K562 (cell line): Measurements from ENCODE around the gene ST7. TPM values are rescaled to one million over a fixed set of nuclear protein-coding genes. Genes with fewer than 3 reads are reported as not detected.

Experiments used
- ATAC-seq: fragments of 200-7000 bp; cut with Tn5 transposase; 3 replicates; pipeline ENCODE4 v1.9.1; 2020; ENCODE audit warnings: moderate library complexity
- BruUV-seq: library from RNA; stranded (reverse); fragments of 400-500 nt; replicated peaks from 2 replicates; lab custom pipeline; 2021; lab: Mats Ljungman, UMichigan
- CTCF ChIA-PET: fragments of 300-600 bp; formaldehyde crosslinking; extraction: SDS; loops from one replicate; lab custom pipeline; 2021; ENCODE audit warnings: low intra/inter-chr PET ratio; lab: Yijun Ruan, JAX
- POLR2A ChIA-PET: fragments of 300-600, 350-650 bp; sonication (Branson Sonifier 250); formaldehyde crosslinking; extraction: SDS; loops from one replicate; lab custom pipeline; 2021; ENCODE audit warnings: antibody characterized with exemption, inconsistent platforms; lab: Yijun Ruan, JAX
- DNase-seq, 4 experiments: peaks; one replicate each; pipeline versions ENCODE4 v3.0.0 to v3.0.0-alpha.2; 2011 to 2018; ENCODE audit warnings: low spot score in 3 of 4, mixed read lengths in 3 of 4; ENCODE audit errors: extremely low read depth in 1 of 4
- FAIRE-seq: peaks from 2 replicates; lab custom pipeline; 2011; peaks lifted over from hg19 to GRCh38; lab: Jason Lieb, UNC
- H2AFZ ChIP-seq: 2 replicates; pipeline ENCODE4 v1.6.0; 2011; ENCODE audit warnings: low read depth, low read length, control low read depth, inconsistent platforms
- H3K27ac ChIP-seq: fragments of 200-600 bp; 3 replicates; pipeline ENCODE4 v1.8.0; 2011; ENCODE audit warnings: low read depth, mild to moderate bottlenecking, control low read depth, inconsistent platforms, low read length, moderate library complexity, mixed read lengths; ENCODE audit errors: extremely low read depth
- H3K27me3 ChIP-seq, 2 experiments: fragments of 300-600 bp in 1 of 2; 2 replicates in 1 of 2; 3 replicates in 1 of 2; pipeline versions ENCODE4 v1.6.0 to v1.8.0; 2011; ENCODE audit warnings: inconsistent platforms in 2 of 2, low read length in 2 of 2, mild to moderate bottlenecking in 1 of 2, mixed read lengths in 1 of 2, moderate library complexity in 1 of 2; ENCODE audit not compliant: control insufficient read depth in 2 of 2, insufficient read depth in 2 of 2
- H3K36me3 ChIP-seq: fragments of 300-600 bp; 3 replicates; pipeline ENCODE4 v1.8.0; 2011; ENCODE audit warnings: mild to moderate bottlenecking, low read length, inconsistent platforms; ENCODE audit not compliant: control insufficient read depth, insufficient read depth
- H3K4me1 ChIP-seq, 2 experiments: fragments of 200-600 bp in 1 of 2; replicated peaks in 1 of 2; 2 replicates in 1 of 2; 3 replicates in 1 of 2; pipeline versions ENCODE4 v1.5.1 to v1.8.0; 2011; ENCODE audit warnings: inconsistent platforms in 2 of 2, low read length in 2 of 2, mild to moderate bottlenecking in 1 of 2, mixed read lengths in 1 of 2, moderate library complexity in 1 of 2; ENCODE audit not compliant: control insufficient read depth in 2 of 2, insufficient read depth in 2 of 2
- H3K4me2 ChIP-seq: 2 replicates; pipeline ENCODE4 v1.6.1; 2011; ENCODE audit warnings: low read length, control low read depth, inconsistent platforms, mixed read lengths; ENCODE audit not compliant: insufficient read depth
- H3K4me3 ChIP-seq: fragments of 200-600 bp; sonication (generic), shearing (Covaris generic); 2 replicates; pipeline ENCODE4 v1.5.1; 2016; ENCODE audit warnings: control low read depth, inconsistent platforms
- H3K79me2 ChIP-seq: fragments of 200-600 bp; 3 replicates; pipeline ENCODE4 v1.8.0; 2011; ENCODE audit warnings: low read length, inconsistent platforms; ENCODE audit not compliant: control insufficient read depth, insufficient read depth
- H3K9ac ChIP-seq, 2 experiments: 2 replicates each; pipeline versions ENCODE4 v1.6.0 to v1.6.1; 2011; ENCODE audit warnings: low read depth in 2 of 2, low read length in 2 of 2, control low read depth in 1 of 2, inconsistent platforms in 1 of 2, mild to moderate bottlenecking in 1 of 2, mixed read lengths in 1 of 2; ENCODE audit not compliant: insufficient read depth in 1 of 2
- H3K9me1 ChIP-seq: one replicate; pipeline ENCODE4 v1.6.0; 2011; ENCODE audit warnings: inconsistent platforms, mild to moderate bottlenecking, low read length, moderate library complexity; ENCODE audit not compliant: control insufficient read depth, insufficient read depth
- H3K9me3 ChIP-seq: replicated peaks from 2 replicates; pipeline ENCODE4 v1.5.1; 2011; ENCODE audit warnings: low read depth, low read length, inconsistent platforms; ENCODE audit not compliant: control insufficient read depth, insufficient read depth
- H4K20me1 ChIP-seq: replicated peaks from 2 replicates; pipeline ENCODE4 v1.6.1; 2011; ENCODE audit warnings: low read length, inconsistent platforms, mixed read lengths; ENCODE audit not compliant: control insufficient read depth, insufficient read depth
- ARHGAP35 ChIP-seq: fragments of 450-650 bp; IDR thresholded peaks from 2 replicates; pipeline ENCODE4 v1.6.1; 2018; ENCODE audit not compliant: partially characterized antibody
- ATF7 ChIP-seq: fragments of 450-650 bp; IDR thresholded peaks from 2 replicates; pipeline ENCODE4 v1.7.1; 2014; ENCODE audit warnings: mild to moderate bottlenecking, moderate library complexity
- HMG20B ChIP-seq: fragments of 250-450 bp; sonication (Bioruptor Pico); IDR thresholded peaks from 2 replicates; pipeline ENCODE4 v1.5.0; 2021; ENCODE audit warnings: mild to moderate bottlenecking
- HNRNPK ChIP-seq: fragments of 200-400 bp; formaldehyde crosslinking; IDR thresholded peaks from one replicate; pipeline ENCODE4 v1.6.1; 2018; ENCODE audit warnings: mild to moderate bottlenecking, low read depth, low read length; ENCODE audit not compliant: poor library complexity, severe bottlenecking
- NFE2L1 ChIP-seq: fragments of 450-650 bp; IDR thresholded peaks from 2 replicates; pipeline ENCODE4 v1.6.1; 2016; ENCODE audit warnings: missing genetic modification characterization, low read depth, mild to moderate bottlenecking, missing compliant biosample characterization, moderate library complexity, borderline replicate concordance
- RAD51 ChIP-seq: fragments of 450-650 bp; IDR thresholded peaks from 2 replicates; pipeline ENCODE4 v1.7.1; 2016; ENCODE audit warnings: low read depth, mild to moderate bottlenecking, borderline replicate concordance
- RBM17 ChIP-seq: fragments of 200-400 bp; formaldehyde crosslinking; IDR thresholded peaks from 2 replicates; pipeline ENCODE4 v1.6.1; 2017; ENCODE audit warnings: low read depth, mild to moderate bottlenecking, low read length, borderline replicate concordance
- ZNF217 ChIP-seq: sonication (generic); formaldehyde crosslinking; IDR thresholded peaks from 2 replicates; pipeline ENCODE4 v1.8.0; 2022; ENCODE audit warnings: mild to moderate bottlenecking, missing genetic modification reagents
- WGBS: fragments of 100-300 bp; shearing (Covaris generic); methylation state at CpG from one replicate; pipeline ENCODE4 v1.1.6; 2016; ENCODE audit warnings: low coverage, mixed read lengths; ENCODE audit not compliant: insufficient coverage; ENCODE audit errors: missing lambda C conversion rate; 5-methylcytosine and 5-hydroxymethylcytosine counted together
- in situ Hi-C: fragments of 300-500 bp; cut with MboI; formaldehyde crosslinking; loops from 4 replicates; pipeline ENCODE4 v1.15.0; 2018; ENCODE audit warnings: inconsistent platforms, mixed read lengths
- intact Hi-C: fragments of 100-400 bp; cut with micrococcal nuclease; formaldehyde crosslinking; loops from 2 replicates; pipeline ENCODE4 v1.14.2; 2022
- polyA plus RNA-seq, 8 experiments: library from polyadenylated mRNA; depleted of rRNA in 4 of 8; stranded (reverse) in 5 of 8; unstranded in 3 of 8; fragments of >200 nt; fragmentation: Nextera tagmentation in 2 of 8; fragmentation: Illumina TruSeq in 1 of 8; extraction: Ambion mirVana in 2 of 8; extraction: Trizol in 1 of 8; gene quantifications; 2 replicates each; pipeline versions ENCODE4 v1.2.1 to v1.2.3, GENCODE V29; 2011 to 2014; ENCODE audit warnings: inconsistent platforms in 1 of 8, missing spikeins in 1 of 8
- total RNA-seq, 7 experiments: library from RNA; depleted of rRNA in 6 of 7; stranded (reverse); fragments of >200 nt in 6 of 7; fragmentation: Illumina TruSeq in 2 of 7; extraction: Trizol in 2 of 7; gene quantifications; 2 replicates each; pipeline versions ENCODE4 v1.2.1 to v1.2.3, GENCODE V29; 2011 to 2021; ENCODE audit warnings: low replicate concordance in 1 of 7
- TF ChIP-seq, protein P1 (sequence below): fragments of 250-450 bp; sonication (Bioruptor Pico); IDR thresholded peaks from 2 replicates; pipeline ENCODE4 v1.5.0; 2021; ENCODE audit warnings: mild to moderate bottlenecking, moderate library complexity

ST7 gene
- total and polyA plus RNA-seq, 9 of the 15 experiments (the other 6 are each of a cell fraction or from before 2014, with no cell fraction given): 23.9 to 56.3 (median 36.9) TPM

DNA sequence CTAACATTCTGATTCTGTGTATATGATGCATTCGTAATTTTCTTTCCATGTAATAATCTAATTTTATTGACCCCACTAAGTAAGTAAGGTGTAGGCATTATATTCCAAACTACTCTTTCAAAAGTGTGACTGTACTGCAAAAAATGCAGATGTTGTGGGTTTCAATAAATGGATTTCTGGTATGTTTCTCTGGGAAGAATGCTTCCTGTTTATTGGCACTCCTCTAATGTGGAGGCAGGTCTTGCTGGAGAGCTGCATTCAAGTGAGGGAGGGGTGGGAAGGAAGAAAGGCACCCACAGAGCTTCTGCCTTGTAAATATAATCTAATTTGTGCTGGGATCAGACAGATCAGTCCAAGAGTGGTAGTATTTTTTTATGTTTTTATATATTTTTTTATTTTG is 23.9 kb downstream of the ST7 start:
- ChIA-PET CTCF (no interaction called here), POLR2A (interaction anchor here (0.8 kb wide), 1 partner anchor 23 kb away, joined by 3 read pairs; no protein-coding TSS in a partner anchor)
- H3K27me3 ChIP-seq: no peaks in the 10 kb centered on the region
- no peak overlapping the region for H3K4me2 ChIP-seq
- no peaks in the 10 kb centered on the region for H3K36me3 ChIP-seq
- FAIRE-seq: no peak
- no TSS peak for BruUV-seq
- no peaks in the 10 kb centered on the region for H4K20me1 ChIP-seq
- DNase-seq: no peak
- H3K4me3 ChIP-seq: no peak overlapping the region
- intact Hi-C loops (no loop called here), in situ Hi-C loops (no loop called here)
- H3K9me1 ChIP-seq: no peaks in the 10 kb centered on the region
- no peaks in the 10 kb centered on the region for H3K9me3 ChIP-seq
- H3K9ac ChIP-seq: no peak overlapping the region
- no peaks in the 10 kb centered on the region for H3K79me2 ChIP-seq
- no peak overlapping the region for H2AFZ ChIP-seq
- 79% methylated on average over 1 of the region's 1 CpG for WGBS
- no peak for TF ChIP-seq HMG20B (CRISPR knock-in tag)
- no peak for TF ChIP-seq ATF7
- TF ChIP-seq RBM17: no peak
- no peak for TF ChIP-seq ARHGAP35
- no peak for TF ChIP-seq NFE2L1 (tag)
- TF ChIP-seq HNRNPK: no peak
- TF ChIP-seq ZNF217: no peak
- TF ChIP-seq RAD51: no peak
- TF ChIP-seq, protein P1, sequence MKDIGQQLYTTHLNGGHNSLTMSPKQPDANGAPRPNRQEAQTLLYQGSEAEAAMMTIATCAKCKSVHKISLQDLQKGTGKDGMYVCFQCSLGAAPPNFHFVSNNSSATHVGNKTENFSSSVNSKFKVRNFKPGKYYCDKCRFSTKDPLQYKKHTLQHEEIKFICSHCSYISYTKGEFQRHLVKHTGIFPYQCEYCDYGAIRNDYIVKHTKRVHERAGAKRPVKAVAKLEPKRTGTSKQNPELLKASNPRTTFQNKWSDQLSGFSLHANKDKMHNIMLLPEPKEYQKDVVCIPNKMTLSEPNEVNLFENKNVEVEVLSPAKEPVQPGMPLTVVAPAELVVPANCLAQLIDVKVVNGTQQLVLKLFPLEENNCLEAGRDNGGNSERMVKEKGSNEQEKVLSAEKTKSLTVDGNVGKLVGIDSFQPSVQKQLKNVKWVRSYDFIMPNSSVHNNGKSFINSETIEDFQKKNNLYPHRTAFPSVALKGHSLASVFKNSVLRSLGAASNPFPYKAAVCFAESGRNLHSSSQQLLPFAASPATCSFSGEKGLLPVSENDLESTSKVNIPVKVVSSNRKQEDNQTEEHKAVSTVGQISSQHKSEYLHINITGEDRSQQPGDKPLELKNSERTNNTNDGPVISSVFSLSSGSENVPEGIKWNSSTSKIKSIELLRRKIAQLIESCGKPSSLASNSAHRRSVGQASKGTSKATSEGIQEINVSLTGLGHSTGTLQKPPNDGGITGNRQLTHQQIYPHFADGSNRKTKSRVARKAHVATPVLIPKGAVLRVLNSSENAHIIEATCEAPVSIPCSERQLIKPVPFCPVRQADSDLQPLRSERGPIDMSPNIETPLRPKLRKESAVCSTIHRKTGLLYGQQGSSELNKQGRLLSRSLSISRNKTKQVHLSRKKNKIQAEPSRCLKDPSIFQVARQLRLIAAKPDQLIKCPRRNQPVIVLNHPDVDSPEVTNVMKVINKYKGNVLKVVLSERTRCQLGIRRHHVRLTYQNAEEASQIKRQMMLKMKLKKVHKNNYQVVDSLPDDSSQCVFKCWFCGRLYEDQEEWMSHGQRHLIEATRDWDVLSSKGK (CRISPR knock-in tag): no peak
- TF ChIP-seq, all 486 proteins: peak for 0
- H3K27ac ChIP-seq: no peak overlapping the region
- ATAC-seq: no peak
- peaks cover 2 to 10% of the 10 kb centered on the region in 2 experiments; a peak in 4 of 5 replicates for H3K4me1 ChIP-seq
